ENCODE measurements around the gene USP13. TPM values are rescaled to one million over a fixed set of nuclear protein-coding genes. Genes with fewer than 3 reads are reported as not detected.

Gene USP13
- total and polyA plus RNA-seq, 2 experiments from 2014 or later = 9.6 to 22.7 TPM

DNA sequence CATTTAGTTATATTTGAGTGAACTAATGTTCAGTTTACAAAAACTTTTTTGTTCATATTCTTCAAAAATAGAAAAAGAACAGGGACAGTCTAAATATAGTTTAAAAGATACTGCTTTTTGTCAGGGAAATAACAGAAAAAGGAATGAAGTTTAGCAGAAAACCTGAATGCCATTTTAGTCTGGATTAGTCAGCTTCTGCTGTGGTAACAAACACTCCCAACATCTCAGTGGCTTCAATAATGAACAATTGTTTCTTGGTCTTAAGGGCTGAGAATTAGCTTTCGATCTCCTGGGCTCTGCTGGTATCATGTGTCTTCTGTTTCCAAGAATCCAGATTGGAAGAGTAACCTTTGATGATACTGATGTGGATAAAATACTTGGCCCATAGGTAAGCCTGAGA lies 12.4 kb upstream of the USP13 start:
- H3K36me3 ChIP-seq (ENCODE audit: insufficient read depth) = no peaks in the 10 kb centered on the region
- no peak for TF ChIP-seq STAT1 (IDR thresholded peaks at IDR 0.05; ENCODE audit: unreplicated experiment)
- TF ChIP-seq, protein P1, sequence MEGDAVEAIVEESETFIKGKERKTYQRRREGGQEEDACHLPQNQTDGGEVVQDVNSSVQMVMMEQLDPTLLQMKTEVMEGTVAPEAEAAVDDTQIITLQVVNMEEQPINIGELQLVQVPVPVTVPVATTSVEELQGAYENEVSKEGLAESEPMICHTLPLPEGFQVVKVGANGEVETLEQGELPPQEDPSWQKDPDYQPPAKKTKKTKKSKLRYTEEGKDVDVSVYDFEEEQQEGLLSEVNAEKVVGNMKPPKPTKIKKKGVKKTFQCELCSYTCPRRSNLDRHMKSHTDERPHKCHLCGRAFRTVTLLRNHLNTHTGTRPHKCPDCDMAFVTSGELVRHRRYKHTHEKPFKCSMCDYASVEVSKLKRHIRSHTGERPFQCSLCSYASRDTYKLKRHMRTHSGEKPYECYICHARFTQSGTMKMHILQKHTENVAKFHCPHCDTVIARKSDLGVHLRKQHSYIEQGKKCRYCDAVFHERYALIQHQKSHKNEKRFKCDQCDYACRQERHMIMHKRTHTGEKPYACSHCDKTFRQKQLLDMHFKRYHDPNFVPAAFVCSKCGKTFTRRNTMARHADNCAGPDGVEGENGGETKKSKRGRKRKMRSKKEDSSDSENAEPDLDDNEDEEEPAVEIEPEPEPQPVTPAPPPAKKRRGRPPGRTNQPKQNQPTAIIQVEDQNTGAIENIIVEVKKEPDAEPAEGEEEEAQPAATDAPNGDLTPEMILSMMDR (conservative IDR thresholded peaks at IDR 0.05; ENCODE audit: low read depth in 2 of 2) = no peak
- no peak for TF ChIP-seq NANOG (IDR thresholded peaks at IDR 0.05; ENCODE audit: borderline replicate concordance)
- TF ChIP-seq EZH2 (IDR thresholded peaks at IDR 0.05; ENCODE audit: low read depth, unreplicated experiment) = no peak
- no peak for TF ChIP-seq POLR2AphosphoS5 (IDR thresholded peaks at IDR 0.05; ENCODE audit: low read depth)
- TF ChIP-seq, protein P2, sequence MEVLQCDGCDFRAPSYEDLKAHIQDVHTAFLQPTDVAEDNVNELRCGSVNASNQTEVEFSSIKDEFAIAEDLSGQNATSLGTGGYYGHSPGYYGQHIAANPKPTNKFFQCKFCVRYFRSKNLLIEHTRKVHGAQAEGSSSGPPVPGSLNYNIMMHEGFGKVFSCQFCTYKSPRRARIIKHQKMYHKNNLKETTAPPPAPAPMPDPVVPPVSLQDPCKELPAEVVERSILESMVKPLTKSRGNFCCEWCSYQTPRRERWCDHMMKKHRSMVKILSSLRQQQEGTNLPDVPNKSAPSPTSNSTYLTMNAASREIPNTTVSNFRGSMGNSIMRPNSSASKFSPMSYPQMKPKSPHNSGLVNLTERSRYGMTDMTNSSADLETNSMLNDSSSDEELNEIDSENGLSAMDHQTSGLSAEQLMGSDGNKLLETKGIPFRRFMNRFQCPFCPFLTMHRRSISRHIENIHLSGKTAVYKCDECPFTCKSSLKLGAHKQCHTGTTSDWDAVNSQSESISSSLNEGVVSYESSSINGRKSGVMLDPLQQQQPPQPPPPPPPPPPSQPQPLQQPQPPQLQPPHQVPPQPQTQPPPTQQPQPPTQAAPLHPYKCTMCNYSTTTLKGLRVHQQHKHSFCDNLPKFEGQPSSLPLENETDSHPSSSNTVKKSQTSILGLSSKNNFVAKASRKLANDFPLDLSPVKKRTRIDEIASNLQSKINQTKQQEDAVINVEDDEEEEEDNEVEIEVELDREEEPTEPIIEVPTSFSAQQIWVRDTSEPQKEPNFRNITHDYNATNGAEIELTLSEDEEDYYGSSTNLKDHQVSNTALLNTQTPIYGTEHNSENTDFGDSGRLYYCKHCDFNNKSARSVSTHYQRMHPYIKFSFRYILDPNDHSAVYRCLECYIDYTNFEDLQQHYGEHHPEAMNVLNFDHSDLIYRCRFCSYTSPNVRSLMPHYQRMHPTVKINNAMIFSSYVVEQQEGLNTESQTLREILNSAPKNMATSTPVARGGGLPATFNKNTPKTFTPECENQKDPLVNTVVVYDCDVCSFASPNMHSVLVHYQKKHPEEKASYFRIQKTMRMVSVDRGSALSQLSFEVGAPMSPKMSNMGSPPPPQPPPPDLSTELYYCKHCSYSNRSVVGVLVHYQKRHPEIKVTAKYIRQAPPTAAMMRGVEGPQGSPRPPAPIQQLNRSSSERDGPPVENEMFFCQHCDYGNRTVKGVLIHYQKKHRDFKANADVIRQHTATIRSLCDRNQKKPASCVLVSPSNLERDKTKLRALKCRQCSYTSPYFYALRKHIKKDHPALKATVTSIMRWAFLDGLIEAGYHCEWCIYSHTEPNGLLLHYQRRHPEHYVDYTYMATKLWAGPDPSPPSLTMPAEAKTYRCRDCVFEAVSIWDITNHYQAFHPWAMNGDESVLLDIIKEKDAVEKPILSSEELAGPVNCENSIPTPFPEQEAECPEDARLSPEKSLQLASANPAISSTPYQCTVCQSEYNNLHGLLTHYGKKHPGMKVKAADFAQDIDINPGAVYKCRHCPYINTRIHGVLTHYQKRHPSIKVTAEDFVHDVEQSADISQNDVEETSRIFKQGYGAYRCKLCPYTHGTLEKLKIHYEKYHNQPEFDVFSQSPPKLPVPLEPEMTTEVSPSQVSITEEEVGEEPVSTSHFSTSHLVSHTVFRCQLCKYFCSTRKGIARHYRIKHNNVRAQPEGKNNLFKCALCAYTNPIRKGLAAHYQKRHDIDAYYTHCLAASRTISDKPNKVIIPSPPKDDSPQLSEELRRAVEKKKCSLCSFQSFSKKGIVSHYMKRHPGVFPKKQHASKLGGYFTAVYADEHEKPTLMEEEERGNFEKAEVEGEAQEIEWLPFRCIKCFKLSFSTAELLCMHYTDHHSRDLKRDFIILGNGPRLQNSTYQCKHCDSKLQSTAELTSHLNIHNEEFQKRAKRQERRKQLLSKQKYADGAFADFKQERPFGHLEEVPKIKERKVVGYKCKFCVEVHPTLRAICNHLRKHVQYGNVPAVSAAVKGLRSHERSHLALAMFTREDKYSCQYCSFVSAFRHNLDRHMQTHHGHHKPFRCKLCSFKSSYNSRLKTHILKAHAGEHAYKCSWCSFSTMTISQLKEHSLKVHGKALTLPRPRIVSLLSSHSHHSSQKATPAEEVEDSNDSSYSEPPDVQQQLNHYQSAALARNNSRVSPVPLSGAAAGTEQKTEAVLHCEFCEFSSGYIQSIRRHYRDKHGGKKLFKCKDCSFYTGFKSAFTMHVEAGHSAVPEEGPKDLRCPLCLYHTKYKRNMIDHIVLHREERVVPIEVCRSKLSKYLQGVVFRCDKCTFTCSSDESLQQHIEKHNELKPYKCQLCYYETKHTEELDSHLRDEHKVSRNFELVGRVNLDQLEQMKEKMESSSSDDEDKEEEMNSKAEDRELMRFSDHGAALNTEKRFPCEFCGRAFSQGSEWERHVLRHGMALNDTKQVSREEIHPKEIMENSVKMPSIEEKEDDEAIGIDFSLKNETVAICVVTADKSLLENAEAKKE (CRISPR knock-in tag; IDR thresholded peaks at IDR 0.05) = no peak
- TF ChIP-seq EZH2phosphoT487 (IDR thresholded peaks at IDR 0.05; ENCODE audit: unreplicated experiment) = no peak
- TF ChIP-seq, protein P3, sequence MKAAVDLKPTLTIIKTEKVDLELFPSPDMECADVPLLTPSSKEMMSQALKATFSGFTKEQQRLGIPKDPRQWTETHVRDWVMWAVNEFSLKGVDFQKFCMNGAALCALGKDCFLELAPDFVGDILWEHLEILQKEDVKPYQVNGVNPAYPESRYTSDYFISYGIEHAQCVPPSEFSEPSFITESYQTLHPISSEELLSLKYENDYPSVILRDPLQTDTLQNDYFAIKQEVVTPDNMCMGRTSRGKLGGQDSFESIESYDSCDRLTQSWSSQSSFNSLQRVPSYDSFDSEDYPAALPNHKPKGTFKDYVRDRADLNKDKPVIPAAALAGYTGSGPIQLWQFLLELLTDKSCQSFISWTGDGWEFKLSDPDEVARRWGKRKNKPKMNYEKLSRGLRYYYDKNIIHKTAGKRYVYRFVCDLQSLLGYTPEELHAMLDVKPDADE (IDR thresholded peaks at IDR 0.05) = no peak
- TF ChIP-seq CREB1 (CRISPR knock-in tag; IDR thresholded peaks at IDR 0.05; ENCODE audit: low read depth) = no peak
- Mint-ChIP-seq H3K36me3 (ENCODE audit: low read depth) (no peaks in the 10 kb centered on the region), H3K4me1 (no peaks in the 10 kb centered on the region), H3K9me3 (no peaks in the 10 kb centered on the region), H3K27ac (no peak overlapping the region), H3K27me3 (ENCODE audit: insufficient read depth, low read depth, poor library complexity) (peaks cover 7% of the 10 kb centered on the region), H3K4me3 (no peak overlapping the region)
- no peak for ATAC-seq
- H3K79me2 ChIP-seq (replicated peaks; ENCODE audit: insufficient read depth) = no peaks in the 10 kb centered on the region
- H3K4me3 ChIP-seq = no peak overlapping the region
- H3K4me1 ChIP-seq (ENCODE audit: insufficient read depth) = no peaks in the 10 kb centered on the region
- no peak overlapping the region for H2AFZ ChIP-seq
- no peaks in the 10 kb centered on the region for H3F3A ChIP-seq (replicated peaks; ENCODE audit: low read depth)
- no peak overlapping the region for H3K4me2 ChIP-seq
- no peak for DNase-seq (ENCODE audit: low spot score)
- no peaks in the 10 kb centered on the region for H3K27me3 ChIP-seq (ENCODE audit: insufficient read depth)
- no peaks in the 10 kb centered on the region for H4K20me1 ChIP-seq (replicated peaks; ENCODE audit: insufficient read depth)
- H3K27ac ChIP-seq (ENCODE audit: low read depth) = no peak overlapping the region
- no peaks in the 10 kb centered on the region for H3K9me2 ChIP-seq (ENCODE audit: insufficient read depth)
